COR-L47 (cell line): ENCODE data around the gene RYR3.
"Not testable (repeated sequence)": the region's sequence is repeated elsewhere in the genome, so short reads cannot be mapped to it uniquely, and the experiment has no call there.

ENCODE experiments used
- DNase-seq: peaks from one replicate; lab custom pipeline; 2025; lab: John Stamatoyannopoulos, UW

Gene RYR3

DNA sequence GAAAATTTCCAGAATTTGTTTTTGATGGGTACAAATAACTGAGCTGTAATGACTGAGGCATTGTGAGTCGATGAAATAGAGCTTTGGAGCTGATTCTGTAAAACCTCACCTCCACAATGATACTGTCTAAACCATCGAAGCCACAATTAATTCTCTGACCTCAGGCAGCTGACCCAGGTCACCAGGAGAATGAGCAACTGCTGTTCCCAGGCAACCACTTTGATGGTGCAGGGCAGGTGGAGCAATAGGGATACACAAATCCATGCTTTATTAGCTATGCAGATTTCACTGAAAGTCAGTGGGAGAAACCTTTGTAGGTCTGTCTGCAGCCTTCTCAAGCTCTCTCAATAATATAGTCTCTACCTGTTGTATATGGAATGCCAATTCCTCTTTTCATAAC, 204.4 kb downstream of the RYR3 start:
- DNase-seq: no peak

GRCh38 chr15:33516563-33516962, 205.8 kb downstream of the RYR3 start:
- DNase-seq: no peak

DNA sequence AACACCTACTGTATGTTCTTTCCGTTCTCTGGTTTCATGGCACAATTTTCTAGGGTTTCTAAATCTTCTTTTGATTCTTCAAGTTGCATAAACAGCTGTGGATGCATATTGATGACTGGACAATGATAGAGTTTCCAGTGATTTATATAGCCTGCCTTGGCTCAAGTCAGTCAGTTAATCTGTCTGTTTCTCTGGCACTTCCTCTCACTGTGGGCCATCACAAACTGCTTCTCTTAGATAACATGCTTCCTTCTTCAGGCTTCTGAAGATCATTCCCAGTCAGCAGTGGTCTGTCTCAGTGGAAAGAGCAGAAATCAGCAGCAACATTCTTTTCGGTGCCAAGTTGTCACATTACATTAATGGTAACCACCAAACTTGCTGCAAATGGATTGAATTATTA, 207.2 kb downstream of the RYR3 start:
- no peak for DNase-seq

DNA sequence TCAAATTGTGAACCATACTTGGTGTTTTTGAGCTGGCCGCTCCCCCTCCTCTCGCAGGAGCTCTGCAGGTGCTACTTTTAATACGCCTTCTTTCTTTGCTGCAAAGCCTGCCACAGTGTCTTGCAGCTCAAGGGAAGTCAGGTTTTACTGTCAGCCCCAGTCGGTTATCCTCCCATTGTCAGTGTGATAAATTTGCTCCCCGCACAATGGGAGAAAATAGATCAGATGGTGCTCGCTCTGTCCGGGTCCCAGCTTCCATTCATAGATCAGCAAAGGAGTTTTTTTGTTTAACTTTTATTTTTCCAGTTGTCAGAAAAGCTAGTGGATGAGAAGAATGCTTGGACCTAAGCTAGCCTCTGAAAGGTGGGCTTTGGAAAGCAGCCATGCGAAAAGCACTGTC, 207.7 kb downstream of the RYR3 start:
- DNase-seq: no peak

DNA sequence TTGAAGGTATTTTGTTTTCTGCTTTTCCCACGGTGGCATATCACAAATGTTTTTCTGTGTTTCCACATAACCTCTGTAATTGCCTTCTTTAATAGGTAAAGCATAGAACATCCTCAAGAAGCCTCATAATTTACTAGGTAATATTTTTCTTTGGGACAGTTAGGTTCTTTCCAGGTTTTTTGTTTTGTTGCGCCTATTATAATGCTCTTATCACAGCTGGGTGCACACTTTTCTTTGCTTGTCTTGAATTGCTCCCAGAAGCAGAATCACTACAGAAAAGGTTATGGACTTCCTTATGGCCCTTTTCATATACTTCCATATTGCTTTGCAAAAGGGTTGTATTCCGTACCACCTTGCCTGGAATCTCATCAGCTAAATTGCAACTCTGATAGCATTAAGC, 213.5 kb downstream of the RYR3 start:
- DNase-seq: no peak

DNA sequence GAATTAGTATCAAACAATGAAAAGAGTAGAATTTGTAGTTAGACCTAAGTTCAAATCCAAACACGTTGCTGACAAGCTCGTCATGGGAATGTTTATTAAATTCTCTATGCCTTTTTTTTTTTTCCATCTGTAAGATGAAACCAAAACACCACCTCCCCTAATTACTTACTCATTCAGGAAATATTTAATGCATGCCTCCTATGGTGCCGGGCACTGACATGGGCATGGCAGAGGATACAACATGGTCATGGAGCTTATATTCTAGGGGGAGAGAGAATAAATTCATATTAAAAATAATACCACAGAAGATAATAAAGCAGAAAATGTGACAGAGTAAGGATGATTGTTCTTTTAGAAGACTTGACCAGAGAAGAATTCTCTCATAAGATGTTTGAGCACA, 215.8 kb downstream of the RYR3 start:
- no peak for DNase-seq

GRCh38 chr15:33533197-33533596, 222.4 kb downstream of the RYR3 start:
- no peak for DNase-seq

DNA sequence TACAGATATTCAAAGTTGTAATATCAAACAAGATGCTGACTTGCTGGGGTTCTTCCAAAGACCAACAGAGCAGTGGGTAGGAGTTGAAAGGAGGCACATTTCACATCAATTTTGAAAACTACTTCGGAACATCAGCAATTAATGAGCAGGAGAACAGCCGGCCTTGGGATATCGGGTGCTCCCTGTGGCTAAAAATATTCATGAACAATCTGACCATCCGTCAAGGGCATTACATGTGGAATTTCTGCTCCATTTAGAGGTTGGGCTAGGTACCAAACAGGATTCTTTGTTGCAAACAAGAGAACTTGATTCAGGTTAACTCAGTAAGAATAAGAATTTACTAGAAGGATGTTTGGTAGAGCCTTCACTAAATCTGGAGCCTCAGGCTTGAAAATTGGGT, 223.9 kb downstream of the RYR3 start:
- no peak for DNase-seq

DNA sequence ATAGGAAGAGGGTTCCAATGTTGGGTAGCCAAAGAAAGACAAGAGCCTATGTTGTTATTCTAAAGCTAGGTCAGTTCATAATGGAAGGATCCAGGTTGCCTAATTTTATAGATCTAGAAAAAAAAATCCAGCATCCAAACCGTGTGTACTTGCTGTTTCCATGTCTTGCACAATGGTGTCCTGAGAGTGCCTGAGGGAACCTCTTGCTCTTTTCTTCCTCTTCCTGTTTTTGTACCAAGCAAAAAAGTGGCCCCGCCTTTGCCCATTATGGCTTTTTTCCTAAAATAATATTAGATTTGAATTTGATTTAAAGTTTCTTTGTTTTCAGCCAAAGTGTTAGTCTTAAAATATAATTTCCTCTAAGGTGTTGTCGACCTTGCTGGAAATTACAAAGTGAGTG, 224.4 kb downstream of the RYR3 start:
- no peak for DNase-seq

GRCh38 chr15:33539825-33540573, 229.2 kb downstream of the RYR3 start:
- DNase-seq: no peak

GRCh38 chr15:33543957-33544356, 233.2 kb downstream of the RYR3 start:
- DNase-seq: no peak

DNA sequence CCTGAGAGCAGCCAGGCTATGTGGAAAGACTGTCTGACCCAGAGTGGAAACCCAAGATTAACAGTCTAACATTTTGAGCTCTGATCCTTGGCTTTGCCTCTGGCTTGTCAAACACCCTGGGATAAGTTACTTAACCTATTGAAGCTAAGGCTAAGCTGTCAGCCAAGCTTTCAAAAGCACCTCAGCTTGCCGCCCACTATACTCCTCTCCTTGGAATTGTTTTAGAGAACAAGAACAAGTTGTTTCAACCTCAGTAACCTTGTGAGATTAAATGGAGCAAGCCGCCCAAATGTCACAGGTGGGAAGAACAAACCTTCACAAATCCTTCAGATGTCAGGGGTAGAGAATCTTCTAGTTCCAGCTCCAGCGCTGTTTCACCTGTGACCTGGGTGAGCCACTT, 235.1 kb downstream of the RYR3 start:
- DNase-seq: no peak

- DNase-seq: no peak
Observed at GRCh38 chr15:33547876-33548275, 237.1 kb downstream of the RYR3 start.

GRCh38 chr15:33551860-33552259, 241.1 kb downstream of the RYR3 start:
- DNase-seq: no peak

DNA sequence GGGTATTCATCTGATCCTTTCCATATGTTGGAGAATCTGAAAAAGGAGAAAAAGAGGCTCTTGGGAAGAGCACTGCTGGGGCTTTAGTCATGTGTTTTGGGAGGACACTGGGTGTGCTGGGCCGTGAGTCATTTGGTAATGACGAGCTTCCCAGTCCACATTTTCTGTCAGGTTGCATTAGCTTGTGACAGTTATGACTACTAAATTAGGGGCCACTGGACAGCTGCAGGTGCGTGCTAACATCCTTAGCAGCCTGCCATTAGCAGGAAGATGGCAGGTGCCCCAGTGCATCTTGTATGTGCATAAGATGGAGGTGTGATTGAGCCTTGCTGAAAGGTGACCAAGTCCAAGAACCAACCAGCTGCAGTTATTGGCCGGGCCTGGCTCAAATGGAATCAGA, 242.4 kb downstream of the RYR3 start:
- DNase-seq: no peak

DNA sequence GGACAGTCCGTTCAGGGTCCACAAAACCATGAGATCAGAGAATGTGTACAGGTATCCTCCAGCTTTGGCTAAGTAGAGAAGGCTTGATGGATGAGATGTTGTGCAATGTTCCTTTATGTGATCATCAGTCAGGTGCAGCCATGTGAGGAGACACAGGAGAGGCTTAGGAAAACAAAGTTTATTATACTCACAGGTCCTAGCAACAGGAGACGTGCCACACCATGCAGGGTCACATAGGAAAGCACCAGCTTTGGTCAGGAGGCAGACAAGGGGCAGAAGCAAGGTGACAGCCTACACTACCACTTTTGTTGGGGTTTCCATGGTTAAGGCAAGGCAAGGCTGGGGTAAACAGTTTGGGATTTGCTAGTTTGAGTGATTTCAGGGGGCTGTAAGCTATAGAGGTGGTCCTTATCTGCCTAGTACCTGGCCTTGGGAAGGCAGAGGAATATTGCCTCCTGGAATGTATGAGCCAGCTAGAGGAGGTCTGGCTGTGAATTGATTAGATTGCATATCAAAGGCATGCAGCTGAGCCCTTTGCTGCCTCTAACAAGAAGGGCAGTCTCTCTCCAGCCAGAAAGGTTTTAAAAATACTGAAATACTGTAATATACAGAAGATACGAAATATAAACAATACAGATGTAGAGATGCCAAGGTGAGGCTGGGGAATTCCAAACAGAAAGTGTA, 248.6 kb downstream of the RYR3 start:
- no peak for DNase-seq

DNA sequence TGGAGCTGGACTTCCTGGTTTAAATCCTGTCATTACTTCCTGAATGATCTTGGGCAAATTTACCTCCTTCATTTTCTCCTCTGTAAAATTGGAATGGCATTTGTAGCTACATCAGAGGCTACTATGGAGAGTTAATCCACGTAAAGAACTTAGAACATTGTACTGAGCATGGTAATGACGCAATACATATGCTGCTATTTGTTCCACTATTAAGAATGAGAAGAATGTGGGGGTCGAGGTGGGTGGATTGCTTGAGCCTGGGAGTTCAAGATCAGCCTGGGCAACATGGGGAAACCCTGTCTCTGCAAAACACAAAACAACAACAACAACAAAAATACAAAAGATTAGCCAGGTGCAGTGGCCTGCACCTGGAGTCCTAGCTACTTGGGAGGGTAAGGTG, 250.6 kb downstream of the RYR3 start:
- DNase-seq: no peak

- DNase-seq: no peak
Observed at GRCh38 chr15:33561967-33562366, 251.2 kb downstream of the RYR3 start.

GRCh38 chr15:33565094-33565493, 254.3 kb downstream of the RYR3 start:
- DNase-seq: peak; percentile 3

- DNase-seq: no peak
Observed at GRCh38 chr15:33567652-33568051, 256.9 kb downstream of the RYR3 start.

DNA sequence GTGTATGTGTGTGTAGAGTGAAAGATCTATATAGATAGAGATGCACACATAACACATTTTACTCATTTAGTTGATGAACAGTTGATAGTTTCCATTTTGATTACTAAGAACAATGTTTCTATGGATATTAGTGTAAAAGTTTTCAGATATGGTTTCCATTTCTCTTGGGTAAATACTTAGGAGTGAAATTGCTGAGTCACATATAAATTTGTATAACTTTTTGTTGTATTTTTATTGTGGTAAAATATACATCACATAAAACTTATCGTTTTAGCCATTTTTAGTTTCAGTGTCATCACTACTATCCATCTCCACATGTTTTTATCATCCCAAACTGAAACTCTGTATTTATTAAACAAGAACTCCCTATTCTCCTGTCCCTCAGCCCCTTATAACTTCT, 258.3 kb downstream of the RYR3 start:
- DNase-seq: no peak

DNA sequence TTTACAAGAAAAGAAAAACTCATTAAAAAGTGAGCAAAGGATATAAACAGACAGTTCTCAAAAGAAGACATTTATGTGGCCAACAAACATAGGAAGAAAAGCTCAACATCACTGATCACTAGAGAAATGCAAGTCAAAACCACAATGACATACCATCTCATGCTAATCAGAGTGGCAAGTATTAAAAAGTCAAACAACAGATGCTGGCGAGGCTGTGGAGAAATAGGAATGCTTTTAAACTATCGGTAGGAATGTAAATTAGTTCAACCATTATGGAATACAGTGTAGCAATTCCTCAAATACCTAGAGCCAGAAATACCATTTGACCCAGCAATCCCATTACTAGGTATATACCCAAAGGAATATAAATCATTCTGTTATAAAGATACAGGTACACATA, 267.1 kb downstream of the RYR3 start:
- DNase-seq: not testable (repeated sequence)

DNA sequence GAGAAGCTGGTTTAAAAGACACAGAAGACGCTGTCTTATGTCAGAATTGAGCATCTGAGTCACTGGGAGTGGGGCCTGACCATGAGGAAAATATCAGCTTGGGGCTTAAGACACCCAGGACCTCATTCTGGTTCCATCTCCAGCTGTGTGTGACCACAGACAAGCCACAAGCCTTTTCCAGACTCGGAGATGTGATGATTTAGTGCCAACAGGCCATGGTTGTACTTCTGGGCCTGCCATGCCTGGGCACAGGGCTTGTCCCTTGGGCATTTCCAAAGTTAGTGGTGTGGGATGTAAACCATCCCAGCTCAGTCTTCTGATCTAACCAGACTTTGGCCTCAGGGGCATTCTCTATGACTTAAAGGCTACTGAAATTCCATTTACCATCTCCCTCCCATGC, 269.8 kb downstream of the RYR3 start:
- no peak for DNase-seq

DNA sequence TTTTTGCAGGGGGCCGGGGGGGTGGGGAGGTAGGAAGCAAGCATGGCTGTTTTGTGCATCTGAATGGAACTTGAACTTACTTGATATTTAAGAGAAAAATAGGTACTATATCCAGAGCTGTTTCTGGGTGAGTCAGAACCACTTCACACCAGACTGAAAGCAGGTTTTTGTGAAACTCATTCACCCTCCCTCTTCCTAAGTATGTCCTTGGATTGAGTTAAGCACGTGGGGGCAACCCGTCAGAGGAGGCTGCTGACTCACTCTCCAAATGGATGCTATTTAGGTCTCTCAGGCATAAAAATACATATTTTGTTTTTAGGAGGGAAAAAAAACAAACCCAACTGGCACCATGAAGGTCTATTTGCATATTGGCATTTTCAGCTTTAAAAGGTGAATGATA, 270.3 kb downstream of the RYR3 start:
- DNase-seq: no peak
